GM19025 (cell line): ENCODE data around the gene DUSP3.

ENCODE experiments used
- ATAC-seq: cut with Tn5 transposase; IDR thresholded peaks from one replicate; pipeline ENCODE4 v1.9.1; 2021; ENCODE audit warnings: mild to moderate bottlenecking, low read depth, moderate library complexity; ENCODE audit not compliant: unreplicated experiment

DUSP3 gene

GRCh38 chr17:43737722-43738121 is 41.1 kb downstream of the DUSP3 start:
- no peak for ATAC-seq

- no peak for ATAC-seq
Measured at GRCh38 chr17:43736389-43736788, 42.4 kb downstream of the DUSP3 start.

GRCh38 chr17:43734376-43734775 is 44.4 kb downstream of the DUSP3 start:
- ATAC-seq = no peak

- no peak for ATAC-seq
Measured at GRCh38 chr17:43733956-43734355, 44.8 kb downstream of the DUSP3 start.

GRCh38 chr17:43732958-43733357 is 45.8 kb downstream of the DUSP3 start:
- no peak for ATAC-seq

- ATAC-seq = no peak
Measured at GRCh38 chr17:43728081-43728480, 50.7 kb downstream of the DUSP3 start.

GRCh38 chr17:43723697-43724359 is 54.9 kb downstream of the DUSP3 start:
- ATAC-seq = no peak

- ATAC-seq = no peak
Measured at GRCh38 chr17:43722870-43723665, 55.7 kb downstream of the DUSP3 start.

GRCh38 chr17:43722269-43722619 is 56.5 kb downstream of the DUSP3 start:
- ATAC-seq = no peak

GRCh38 chr17:43721537-43722268 is 57.1 kb downstream of the DUSP3 start:
- no peak for ATAC-seq

GRCh38 chr17:43720311-43721060 is 58.3 kb downstream of the DUSP3 start:
- ATAC-seq = peak; percentile 55

GRCh38 chr17:43719578-43719977 is 59.2 kb downstream of the DUSP3 start:
- ATAC-seq = no peak

- no peak for ATAC-seq
Measured at GRCh38 chr17:43718544-43718943, 60.2 kb downstream of the DUSP3 start.

GRCh38 chr17:43717913-43718312 is 60.9 kb downstream of the DUSP3 start:
- no peak for ATAC-seq
